HepG2 (cell line): Measurements from ENCODE around the gene RAET1L. TPM values are rescaled to one million over a fixed set of nuclear protein-coding genes. Genes with fewer than 3 reads are reported as not detected.

Source experiments
- HHEX ChIP-seq: IDR thresholded peaks from 2 replicates; pipeline ENCODE4 v1.6.1; 2016; ENCODE audit warnings: control low read depth
- HOXA5 ChIP-seq: sonication (generic); formaldehyde crosslinking; IDR thresholded peaks from 2 replicates; pipeline ENCODE4 v1.4.0; 2020; ENCODE audit warnings: missing genetic modification reagents
- HOXD1 ChIP-seq: sonication (generic); formaldehyde crosslinking; IDR thresholded peaks from 2 replicates; pipeline ENCODE4 v1.5.0; 2020; ENCODE audit warnings: missing genetic modification reagents
- LRRFIP1 ChIP-seq: sonication (generic); formaldehyde crosslinking; conservative IDR thresholded peaks from 2 replicates; pipeline ENCODE4 v1.4.0; 2020; ENCODE audit warnings: missing genetic modification reagents
- MAF1 ChIP-seq: sonication (generic); formaldehyde crosslinking; IDR thresholded peaks from 2 replicates; pipeline ENCODE4 v1.5.0; 2020; ENCODE audit warnings: missing genetic modification reagents, borderline replicate concordance
- NR2F6 ChIP-seq, 2 experiments: IDR thresholded peaks; 2 replicates each; pipeline ENCODE4 v1.6.1; 2016; ENCODE audit warnings: antibody characterized with exemption in 1 of 2, mild to moderate bottlenecking in 1 of 2
- PBX2 ChIP-seq: IDR thresholded peaks from 2 replicates; pipeline ENCODE4 v1.6.1; 2016; ENCODE audit warnings: control low read depth
- SNAPC5 ChIP-seq: sonication (generic); formaldehyde crosslinking; IDR thresholded peaks from 2 replicates; pipeline ENCODE4 v1.8.1; 2023; ENCODE audit warnings: mild to moderate bottlenecking, missing genetic modification reagents, borderline replicate concordance
- TBX2 ChIP-seq: sonication (generic); formaldehyde crosslinking; IDR thresholded peaks from 2 replicates; pipeline ENCODE4 v1.5.0; 2020; ENCODE audit warnings: missing genetic modification reagents, mild to moderate bottlenecking, borderline replicate concordance
- ZBTB40 ChIP-seq, 2 experiments: fragments of 450-650 bp in 1 of 2; sonication (generic) in 1 of 2; formaldehyde crosslinking in 1 of 2; IDR thresholded peaks; 2 replicates each; pipeline versions ENCODE4 v1.6.1 to v1.8.0; 2016 to 2022; ENCODE audit warnings: antibody characterized with exemption in 1 of 2, mild to moderate bottlenecking in 1 of 2, missing genetic modification reagents in 1 of 2
- ZBTB7A ChIP-seq: sonication (generic); formaldehyde crosslinking; IDR thresholded peaks from 2 replicates; pipeline ENCODE4 v1.8.0; 2022; ENCODE audit warnings: mild to moderate bottlenecking, missing genetic modification reagents
- ZNF570 ChIP-seq: sonication (generic); formaldehyde crosslinking; IDR thresholded peaks from 2 replicates; pipeline ENCODE4 v1.4.0; 2020; ENCODE audit warnings: mild to moderate bottlenecking, missing genetic modification reagents, borderline replicate concordance
- ZNF703 ChIP-seq: sonication (generic); formaldehyde crosslinking; IDR thresholded peaks from 2 replicates; pipeline ENCODE4 v1.5.1; 2020; ENCODE audit warnings: missing genetic modification reagents, mild to moderate bottlenecking, moderate library complexity, borderline replicate concordance
- polyA plus RNA-seq, 8 experiments: library from polyadenylated mRNA; depleted of rRNA in 3 of 8; stranded (reverse) in 7 of 8; unstranded in 1 of 8; fragments of >200 nt; fragmentation: Illumina TruSeq in 4 of 8; extraction: Trizol in 4 of 8; gene quantifications; 2 replicates each; pipeline versions ENCODE4 v1.2.1 to v1.2.3, GENCODE V29; 2011 to 2016; ENCODE audit warnings: low read depth in 4 of 8, missing spikeins in 1 of 8, mixed read lengths in 1 of 8; ENCODE audit not compliant: insufficient read depth in 1 of 8
- total RNA-seq, 5 experiments: library from RNA; depleted of rRNA; stranded (reverse); fragments of >200 nt; fragmentation: Illumina TruSeq; extraction: Trizol; gene quantifications; 2 replicates each; pipeline ENCODE4 v1.2.3, GENCODE V29; 2016; ENCODE audit warnings: low read depth in 1 of 5

RAET1L gene
- total and polyA plus RNA-seq, 2 of the 13 experiments (the other 11 are each of a cell fraction or from before 2014, with no cell fraction given): not detected

- TF ChIP-seq ZBTB40 (IDR thresholded peaks at IDR 0.05): no peak
- TF ChIP-seq ZBTB40 (CRISPR knock-in tag; IDR thresholded peaks at IDR 0.05): no peak; the same call in 1 of the 2 replicates
- TF ChIP-seq NR2F6 (IDR thresholded peaks at IDR 0.05): no peak
- no peak for TF ChIP-seq NR2F6 (CRISPR knock-in tag; IDR thresholded peaks at IDR 0.05)
- no peak for TF ChIP-seq PBX2
- no peak for TF ChIP-seq ZNF570 (CRISPR knock-in tag)
- TF ChIP-seq HOXA5 (CRISPR knock-in tag): no peak
- no peak for TF ChIP-seq ZNF703 (CRISPR knock-in tag)
- TF ChIP-seq TBX2: peak; percentile 66; the same call in 1 of the 2 replicates
- 0 out of 2 replicates have a peak, but pooled peaks have one; percentile 20 for TF ChIP-seq HOXD1 (CRISPR knock-in tag)
- TF ChIP-seq HHEX (CRISPR knock-in tag): no peak
- no peak for TF ChIP-seq ZBTB7A (CRISPR knock-in tag)
- TF ChIP-seq SNAPC5 (CRISPR knock-in tag): no peak
- TF ChIP-seq MAF1: 0 out of 2 replicates have a peak, but pooled peaks have one; percentile 31
- TF ChIP-seq LRRFIP1: no peak
These were observed 20.3 kb downstream of the RAET1L start (continued) for GRCh38 chr6:150004783-150005717.
